ENCODE results near the gene LRRIQ3.

LRRIQ3 gene

GRCh38 chr1:74107394-74107793 is 90.6 kb downstream of the LRRIQ3 start:
- DNase-seq (ENCODE audit: low read depth) = no peak

DNA sequence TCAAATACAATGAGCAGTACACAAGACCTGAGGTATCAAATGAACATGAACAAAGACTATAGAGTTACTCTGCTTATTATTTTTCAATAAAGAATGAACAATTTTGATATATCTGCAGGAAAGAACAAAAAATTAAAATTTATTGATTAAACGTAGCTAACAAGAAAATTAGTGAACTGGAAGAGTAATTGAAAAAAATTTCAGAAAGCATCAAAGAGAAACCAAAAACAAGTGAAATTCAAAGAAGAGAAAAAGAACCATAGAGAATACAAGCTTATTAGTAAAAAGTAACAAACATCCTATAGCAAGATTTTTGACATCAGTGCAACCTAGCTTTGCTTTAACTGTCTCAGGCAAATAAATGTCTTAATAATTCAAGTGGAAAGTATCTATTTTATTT is 106.6 kb downstream of the LRRIQ3 start:
- no peak for DNase-seq (ENCODE audit: low read depth)

- no peak for DNase-seq (ENCODE audit: low read depth)
Measured at GRCh38 chr1:74083128-74083527, 114.8 kb downstream of the LRRIQ3 start.

DNA sequence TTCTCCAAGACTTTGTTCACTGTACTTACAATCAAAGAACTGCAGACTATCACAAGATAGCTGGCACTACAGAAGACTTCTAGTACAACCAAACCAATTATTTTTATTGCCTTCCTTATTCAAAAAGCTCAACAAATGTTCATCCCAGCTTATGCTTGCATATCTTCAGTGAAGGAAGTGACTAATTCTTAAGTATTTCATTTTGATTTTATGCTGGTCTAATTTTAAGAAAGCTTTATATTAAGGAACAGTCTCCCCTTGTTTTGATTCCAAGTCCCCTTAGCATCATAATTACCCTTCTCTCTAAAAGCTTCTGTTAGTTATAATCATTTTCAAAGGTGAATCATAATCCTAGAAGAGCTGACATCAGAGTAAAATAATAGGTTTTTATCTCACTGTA is 132.9 kb downstream of the LRRIQ3 start:
- DNase-seq (ENCODE audit: low read depth) = no peak

- no peak for DNase-seq (ENCODE audit: low read depth)
Measured at GRCh38 chr1:74057719-74058118, 140.3 kb downstream of the LRRIQ3 start.

GRCh38 chr1:74053407-74053806 is 144.6 kb downstream of the LRRIQ3 start:
- DNase-seq (ENCODE audit: low read depth) = no peak

DNA sequence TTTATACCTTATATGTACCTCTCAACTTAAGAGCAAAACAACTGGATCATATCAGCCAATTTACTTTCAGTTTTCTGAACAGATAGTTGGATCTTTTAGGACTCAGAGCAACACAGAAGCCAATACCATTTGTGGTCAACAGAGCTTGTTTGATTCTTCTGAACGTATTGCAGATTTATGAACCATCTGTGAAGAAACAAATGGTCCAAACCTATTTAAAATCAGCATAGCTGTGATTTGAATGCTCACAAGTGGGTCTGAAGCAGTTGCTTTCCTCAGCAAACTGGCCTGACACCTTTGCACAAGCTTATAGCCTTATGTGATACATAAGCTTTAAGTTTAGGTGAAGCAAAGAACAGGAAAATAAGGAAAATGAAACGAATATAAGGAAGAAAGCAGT is 147.6 kb downstream of the LRRIQ3 start:
- DNase-seq (ENCODE audit: low read depth) = no peak

GRCh38 chr1:74038042-74038441 is 159.9 kb downstream of the LRRIQ3 start:
- DNase-seq (ENCODE audit: low read depth) = no peak

DNA sequence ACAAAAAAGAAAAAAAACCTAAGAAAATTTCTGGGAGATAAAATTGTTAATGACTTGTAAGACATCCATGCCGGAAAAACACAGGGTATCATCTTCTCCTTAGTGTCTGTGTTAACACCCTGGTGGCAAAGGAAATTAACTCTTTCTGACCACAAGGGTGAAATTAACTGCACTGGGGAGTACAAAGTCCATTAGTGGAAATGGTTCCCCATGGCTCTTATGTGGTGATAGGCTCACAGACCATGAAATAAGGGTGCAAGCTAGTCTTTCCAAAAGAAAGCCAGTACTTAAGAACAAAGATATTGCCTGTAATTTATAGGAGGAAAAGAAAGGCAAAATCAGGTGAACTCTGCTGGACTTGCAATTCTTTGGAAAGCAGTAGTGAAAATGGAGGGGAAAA is 185.4 kb downstream of the LRRIQ3 start:
- DNase-seq (ENCODE audit: low read depth) = no peak

DNA sequence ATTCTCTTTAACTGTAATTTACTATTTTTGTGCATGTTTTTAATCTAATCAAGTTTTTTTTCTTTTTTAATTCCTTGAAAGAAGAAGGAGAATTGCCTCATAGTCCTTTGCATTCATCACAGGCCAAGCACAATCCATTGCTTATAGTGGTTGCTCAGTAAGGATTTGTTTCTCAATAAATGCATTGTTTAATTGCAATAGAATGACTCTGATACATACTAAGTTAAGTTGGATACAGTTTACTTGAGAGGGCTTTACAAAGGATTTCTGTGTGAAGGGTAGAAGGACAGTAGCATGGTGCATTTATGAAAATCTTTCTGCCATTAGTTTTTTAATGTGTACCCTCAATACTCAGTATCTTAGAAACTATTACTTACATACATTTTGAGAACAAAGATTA is 186.2 kb downstream of the LRRIQ3 start:
- no peak for DNase-seq (ENCODE audit: low read depth)

- no peak for DNase-seq (ENCODE audit: low read depth)
Measured at GRCh38 chr1:74010206-74010605, 187.8 kb downstream of the LRRIQ3 start.

GRCh38 chr1:74005533-74005932 is 192.4 kb downstream of the LRRIQ3 start:
- no peak for DNase-seq (ENCODE audit: low read depth)

DNA sequence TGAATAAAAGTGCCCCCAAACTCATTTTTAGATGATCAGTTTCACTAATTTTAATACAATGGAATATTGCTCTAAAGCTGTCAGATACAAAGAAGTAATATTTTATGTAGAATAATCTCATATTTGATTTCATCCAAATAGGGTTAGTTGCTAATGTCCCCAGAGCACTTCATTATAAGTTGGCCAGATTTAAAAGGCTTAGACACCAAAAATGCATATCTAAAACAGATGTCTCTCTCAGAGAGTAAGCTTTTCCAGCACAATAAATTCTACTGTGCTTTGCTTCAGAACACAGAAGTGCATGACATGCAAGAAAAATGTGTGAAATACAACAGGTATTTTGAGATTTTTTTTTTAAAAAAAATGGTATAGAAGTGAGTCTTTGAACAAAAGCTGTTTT is 194.2 kb downstream of the LRRIQ3 start:
- DNase-seq (ENCODE audit: low read depth) = no peak

GRCh38 chr1:73998348-73998959 is 199.5 kb downstream of the LRRIQ3 start:
- no peak for DNase-seq (ENCODE audit: low read depth)

DNA sequence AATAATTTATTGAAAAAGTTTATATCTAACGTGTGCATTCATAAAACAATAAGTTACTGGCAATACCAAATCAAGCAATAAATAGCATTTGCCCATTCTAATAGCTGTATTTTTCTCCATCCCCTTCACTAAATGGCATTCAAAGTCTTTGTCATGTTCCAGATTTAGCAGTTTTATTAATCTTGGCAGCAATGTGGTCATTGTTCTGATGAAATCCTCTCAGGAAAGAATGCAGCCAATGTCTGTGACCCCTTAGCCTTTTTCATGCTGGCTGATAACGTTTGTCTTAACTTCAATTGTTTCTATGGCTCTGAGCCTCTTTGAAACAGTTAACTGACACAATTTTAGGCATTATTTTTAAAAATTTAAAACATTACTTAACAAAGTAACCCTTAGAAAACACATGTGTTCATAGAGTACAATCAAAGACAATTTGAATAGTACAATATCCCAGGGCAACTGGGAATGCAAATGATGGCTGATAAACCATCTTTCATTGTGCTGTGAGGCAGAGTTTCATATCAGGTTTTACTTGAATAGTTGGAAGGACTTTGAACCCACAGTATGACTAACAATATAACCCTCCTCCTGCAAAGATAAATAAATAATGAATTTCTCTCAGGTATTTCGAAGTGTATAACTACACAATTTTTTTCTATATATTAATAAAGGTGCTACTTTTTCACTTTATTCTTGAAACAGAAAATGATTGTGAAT is 217.5 kb downstream of the LRRIQ3 start:
- DNase-seq (ENCODE audit: low read depth) = no peak

DNA sequence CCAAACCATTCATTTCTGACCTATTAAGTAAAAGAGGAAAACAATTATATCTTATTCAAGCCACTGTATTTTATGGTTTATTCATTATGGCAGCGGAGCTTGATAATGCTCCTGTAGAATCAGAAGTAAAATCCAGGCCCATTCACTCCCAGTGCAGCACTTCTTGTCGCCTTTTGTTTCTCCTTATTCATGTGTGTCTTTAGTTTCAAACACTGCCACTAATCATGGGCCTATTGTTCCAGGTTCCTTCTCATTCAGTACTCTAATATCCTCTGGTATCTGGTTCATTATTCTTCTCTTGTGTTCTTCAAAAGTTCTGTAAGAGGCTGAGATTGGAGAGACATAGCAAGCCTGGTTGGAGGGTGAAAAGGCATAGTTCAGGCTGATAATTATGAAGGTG is 218.3 kb downstream of the LRRIQ3 start:
- DNase-seq (ENCODE audit: low read depth) = no peak

DNA sequence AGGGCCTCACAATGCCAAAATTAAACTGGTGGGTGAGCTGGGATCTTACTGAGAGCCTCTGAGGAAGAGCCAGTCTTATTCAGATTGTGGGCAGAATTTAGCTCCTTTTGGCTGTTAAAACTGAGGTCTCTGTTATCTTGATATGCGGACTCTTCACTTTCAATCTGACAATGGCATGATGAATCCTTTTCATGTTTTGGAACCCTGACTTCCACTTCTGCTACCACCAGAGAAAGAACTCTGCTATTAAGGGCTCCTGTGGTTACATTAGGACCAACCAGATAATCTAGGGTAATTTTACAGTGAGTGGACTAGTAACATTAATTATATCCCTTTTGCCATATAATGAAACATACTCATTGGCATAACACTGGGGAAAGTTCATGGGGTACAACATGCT is 219.0 kb downstream of the LRRIQ3 start:
- DNase-seq (ENCODE audit: low read depth) = no peak
